SU-DHL-6 (cell line): Measurements from ENCODE around the gene PLN.

Experiments used
- H2AFZ ChIP-seq: fragments of 200-600 bp; sonication (generic); 2 replicates; pipeline ENCODE4 v1.6.1; 2014; ENCODE audit warnings: low read depth, mild to moderate bottlenecking, moderate library complexity, mixed read lengths, antibody characterized with exemption, low read length; ENCODE audit not compliant: severe bottlenecking
- H3F3A ChIP-seq: fragments of 200-600 bp; shearing (Covaris generic); 2 replicates; pipeline ENCODE4 v1.6.0; 2016; ENCODE audit warnings: antibody characterized with exemption, mild to moderate bottlenecking; ENCODE audit not compliant: insufficient read depth
- H3K27ac ChIP-seq: fragments of 200-600 bp; sonication (generic); 2 replicates; pipeline ENCODE4 v1.5.1; 2016; ENCODE audit warnings: low read depth, mild to moderate bottlenecking, low read length, moderate library complexity, mixed read lengths
- H3K27me3 ChIP-seq: fragments of 200-600 bp; sonication (generic), shearing (Covaris generic); 2 replicates; pipeline ENCODE4 v1.6.0; 2014; ENCODE audit warnings: mild to moderate bottlenecking, low read length
- H3K36me3 ChIP-seq: fragments of 200-600 bp; sonication (generic); 2 replicates; pipeline ENCODE4 v1.6.1; 2014; ENCODE audit warnings: mild to moderate bottlenecking, low read length, mixed read lengths
- H3K4me2 ChIP-seq: fragments of 300-600, 200-600 bp; shearing (Covaris generic), sonication (generic); 2 replicates; pipeline ENCODE4 v1.6.0; 2014; ENCODE audit warnings: low read length, low read depth, mild to moderate bottlenecking; ENCODE audit not compliant: poor library complexity, severe bottlenecking
- H3K4me3 ChIP-seq: fragments of 200-600 bp; sonication (generic); 2 replicates; pipeline ENCODE4 v1.5.1; 2014; ENCODE audit warnings: antibody characterized with exemption, low read length, mild to moderate bottlenecking, mixed read lengths; ENCODE audit not compliant: insufficient read depth, poor library complexity, severe bottlenecking
- H3K79me2 ChIP-seq: fragments of 200-600 bp; sonication (generic); 2 replicates; pipeline ENCODE4 v1.6.1; 2014; ENCODE audit warnings: mild to moderate bottlenecking, low read length, moderate library complexity; ENCODE audit not compliant: insufficient read depth
- H3K9ac ChIP-seq: fragments of 200-600 bp; sonication (generic); 2 replicates; pipeline ENCODE4 v1.7.0; 2014; ENCODE audit warnings: mild to moderate bottlenecking, low read length
- H3K9me2 ChIP-seq: fragments of 200-600 bp; sonication (generic); replicated peaks from 2 replicates; pipeline ENCODE4 v1.6.1; 2014; ENCODE audit warnings: low read length; ENCODE audit not compliant: insufficient read depth
- H3K9me3 ChIP-seq: fragments of 200-600 bp; sonication (generic); 2 replicates; pipeline ENCODE4 v1.6.1; 2014; ENCODE audit warnings: low read length, mixed read lengths; ENCODE audit not compliant: insufficient read depth
- H4K20me1 ChIP-seq: fragments of 200-600 bp; sonication (generic); 2 replicates; pipeline ENCODE4 v1.6.1; 2014; ENCODE audit warnings: low read depth, mild to moderate bottlenecking, antibody characterized with exemption, low read length, moderate library complexity, mixed read lengths
- CTCF ChIP-seq: fragments of 200-600 bp; sonication (generic); IDR thresholded peaks from one replicate; pipeline ENCODE4 v1.5.1; 2017; ENCODE audit warnings: antibody characterized with exemption, mild to moderate bottlenecking, low read length, moderate library complexity; ENCODE audit not compliant: insufficient read depth, poor library complexity, severe bottlenecking
- EZH2phosphoT487 ChIP-seq: fragments of 200-600 bp; sonication (generic), shearing (Covaris generic); conservative IDR thresholded peaks from 2 replicates; pipeline ENCODE4 v1.6.1; 2018; ENCODE audit warnings: mild to moderate bottlenecking, antibody characterized with exemption, low read length, moderate library complexity, mixed read lengths

Gene PLN

GRCh38 chr6:118578617-118579016, 30.5 kb downstream of the PLN start:
- no peak overlapping the region for H3K9ac ChIP-seq
- TF ChIP-seq EZH2phosphoT487 (no peak), CTCF (no peak)
- H3K9me3 ChIP-seq, result peaks cover 35% of the 10 kb centered on the region
- no peaks in the 10 kb centered on the region for H3K9me2 ChIP-seq
- no peak overlapping the region for H3K4me2 ChIP-seq
- H3K27me3 ChIP-seq, result no peaks in the 10 kb centered on the region
- no peak overlapping the region for H3K27ac ChIP-seq
- no peak overlapping the region for H3K4me3 ChIP-seq
- H2AFZ ChIP-seq, result no peak overlapping the region
- no peaks in the 10 kb centered on the region for H4K20me1 ChIP-seq
- 0 out of 2 replicates have a peak, but pooled peaks cover 2% of the 10 kb centered on the region for H3K36me3 ChIP-seq
- H3K79me2 ChIP-seq, result no peaks in the 10 kb centered on the region
- H3F3A ChIP-seq, result no peaks in the 10 kb centered on the region

GRCh38 chr6:118579786-118580185, 31.7 kb downstream of the PLN start:
- Histone ChIP-seq H3K9me2 (no peaks in the 10 kb centered on the region), H3F3A (no peaks in the 10 kb centered on the region), H3K4me2 (no peak overlapping the region), H4K20me1 (no peaks in the 10 kb centered on the region), H2AFZ (no peak overlapping the region), H3K79me2 (no peaks in the 10 kb centered on the region), H3K9me3 (peaks cover 25% of the 10 kb centered on the region), H3K27me3 (no peaks in the 10 kb centered on the region), H3K9ac (no peak overlapping the region), H3K27ac (no peak overlapping the region), H3K36me3 (no peaks in the 10 kb centered on the region), H3K4me3 (no peak overlapping the region)
- TF ChIP-seq EZH2phosphoT487, result no peak
- no peak for TF ChIP-seq CTCF

- H3K36me3 ChIP-seq, result no peaks in the 10 kb centered on the region
- TF ChIP-seq CTCF, result peak; percentile 51
- TF ChIP-seq EZH2phosphoT487, result no peak
- no peak overlapping the region for H2AFZ ChIP-seq
- no peak overlapping the region for H3K27ac ChIP-seq
- no peaks in the 10 kb centered on the region for H3K9me2 ChIP-seq
- no peak overlapping the region for H3K9ac ChIP-seq
- H3K4me2 ChIP-seq, result no peak overlapping the region
- no peaks in the 10 kb centered on the region for H3K79me2 ChIP-seq
- no peak overlapping the region for H3K4me3 ChIP-seq
- peaks cover 15% of the 10 kb centered on the region; the same call in 1 of the 2 replicates for H3K9me3 ChIP-seq
- H3K27me3 ChIP-seq, result no peaks in the 10 kb centered on the region
- no peaks in the 10 kb centered on the region for H3F3A ChIP-seq
- no peaks in the 10 kb centered on the region for H4K20me1 ChIP-seq
Measured at GRCh38 chr6:118580585-118581419, 32.7 kb downstream of the PLN start.
